T47D (cell line): ENCODE data around the gene SORCS1.
A peak's percentile ranks its signal among the peaks of the same experiment; 100 is the strongest.

Source experiments
- DNase-seq, 2 experiments: peaks; one replicate each; pipeline versions ENCODE4 v3.0.0 to v3.0.0-alpha.2; 2011 to 2012; ENCODE audit warnings: low read depth in 1 of 2, low spot score in 1 of 2
- JUND ChIP-seq: IDR thresholded peaks from 2 replicates; pipeline ENCODE4 v1.6.1; 2012; ENCODE audit warnings: low read depth
- in situ Hi-C: cut with HindIII; loops from 2 replicates; pipeline ENCODE4 v1.10.0; 2016; ENCODE audit warnings: low sequenced_read_pairs, low pct_unique_long_range_greater_than_20kb

The SORCS1 gene

GRCh38 chr10:107148906-107149305 lies 15.6 kb downstream of the SORCS1 start:
- no peak for TF ChIP-seq JUND
- in situ Hi-C loops = no loop called here
- DNase-seq = no peak

- peak in 1 of 2 experiments; percentile 4 for DNase-seq
- in situ Hi-C loops = no loop called here
- no peak for TF ChIP-seq JUND
These were observed 20.0 kb downstream of the SORCS1 start for GRCh38 chr10:107144490-107144889.

- in situ Hi-C loops = no loop called here
- no peak for TF ChIP-seq JUND
- no peak for DNase-seq
These were observed 22.9 kb downstream of the SORCS1 start for GRCh38 chr10:107141524-107142061.

- in situ Hi-C loops = no loop called here
- TF ChIP-seq JUND = no peak
- no peak for DNase-seq
These were observed 25.3 kb downstream of the SORCS1 start for GRCh38 chr10:107139237-107139636.

- no peak for DNase-seq
- TF ChIP-seq JUND = no peak
- in situ Hi-C loops = no loop called here
These were observed 30.9 kb downstream of the SORCS1 start for GRCh38 chr10:107133656-107134055.

GRCh38 chr10:107129000-107129399 lies 35.5 kb downstream of the SORCS1 start:
- DNase-seq = no peak
- TF ChIP-seq JUND = no peak
- in situ Hi-C loops = no loop called here

- no peak for DNase-seq
- in situ Hi-C loops = no loop called here
- TF ChIP-seq JUND = no peak
These were observed 37.9 kb downstream of the SORCS1 start for GRCh38 chr10:107126512-107127065.

GRCh38 chr10:107122703-107123102 lies 41.8 kb downstream of the SORCS1 start:
- no peak for TF ChIP-seq JUND
- in situ Hi-C loops = no loop called here
- DNase-seq = no peak

- in situ Hi-C loops = no loop called here
These were observed 45.6 kb downstream of the SORCS1 start for GRCh38 chr10:107118866-107119265.

GRCh38 chr10:107104026-107104652 lies 60.4 kb downstream of the SORCS1 start:
- no peak for TF ChIP-seq JUND
- in situ Hi-C loops = no loop called here
- no peak for DNase-seq

More at GRCh38 chr10:107118866-107119265, 45.6 kb downstream of the SORCS1 start:
- DNase-seq = no peak
- no peak for TF ChIP-seq JUND

- no peak for DNase-seq
- in situ Hi-C loops = no loop called here
- TF ChIP-seq JUND = no peak
These were observed 61.1 kb downstream of the SORCS1 start for GRCh38 chr10:107103174-107104025.

GRCh38 chr10:107098326-107098725 lies 66.2 kb downstream of the SORCS1 start:
- no peak for TF ChIP-seq JUND
- in situ Hi-C loops = no loop called here
- DNase-seq = no peak
